K562 (cell line): ENCODE measurements around the gene ANGEL2. TPM values are rescaled to one million over a fixed set of nuclear protein-coding genes. Genes with fewer than 3 reads are reported as not detected.

Source experiments
- BCL6 ChIP-seq: fragments of 250-450 bp; sonication (Bioruptor Pico); IDR thresholded peaks from 2 replicates; pipeline ENCODE4 v1.4.0; 2020
- CHCHD3 ChIP-seq: fragments of 250-450 bp; sonication (Bioruptor Pico); IDR thresholded peaks from 2 replicates; pipeline ENCODE4 v2.1.2; 2022; ENCODE audit warnings: mild to moderate bottlenecking
- CSDE1 ChIP-seq, 2 experiments: fragments of 450-650 bp; IDR thresholded peaks; 2 replicates each; pipeline ENCODE4 v1.6.1; 2016; ENCODE audit warnings: mild to moderate bottlenecking in 1 of 2
- GTF2F1 ChIP-seq: IDR thresholded peaks from 2 replicates; pipeline ENCODE4 v1.6.1; 2011; ENCODE audit warnings: low read depth, low read length, improper control_type of control experiment
- HDAC1 ChIP-seq, 2 experiments: fragments of 450-650 bp; IDR thresholded peaks; 2 replicates each; pipeline ENCODE4 v1.6.1; 2016 to 2017; ENCODE audit warnings: inconsistent platforms in 1 of 2, mild to moderate bottlenecking in 1 of 2, moderate library complexity in 1 of 2
- HDAC3 ChIP-seq: fragments of 450-650 bp; IDR thresholded peaks from 2 replicates; pipeline ENCODE4 v1.6.1; 2018; ENCODE audit warnings: borderline replicate concordance, mild to moderate bottlenecking, moderate library complexity; ENCODE audit not compliant: partially characterized antibody
- MAFG ChIP-seq: fragments of 450-650 bp; conservative IDR thresholded peaks from 2 replicates; pipeline ENCODE4 v1.6.1; 2016; ENCODE audit warnings: missing genetic modification characterization, missing compliant biosample characterization
- NRF1 ChIP-seq, 2 experiments: fragments of 450-650 bp; IDR thresholded peaks in 1 of 2; conservative IDR thresholded peaks in 1 of 2; 2 replicates each; pipeline ENCODE4 v1.6.1; 2014; ENCODE audit warnings: mild to moderate bottlenecking in 2 of 2
- RNF2 ChIP-seq: sonication (generic); IDR thresholded peaks from 2 replicates; pipeline ENCODE4 v1.6.1; 2016
- SIRT6 ChIP-seq: IDR thresholded peaks from one replicate; pipeline ENCODE4 v1.6.1; 2012; ENCODE audit warnings: low read depth, mild to moderate bottlenecking, control low read depth, inconsistent platforms, low read length, moderate library complexity
- TOE1 ChIP-seq, 2 experiments: fragments of 450-650 bp in 1 of 2; sonication (generic) in 1 of 2; formaldehyde crosslinking in 1 of 2; IDR thresholded peaks; 2 replicates each; pipeline versions ENCODE4 v1.7.1 to v1.8.0; 2016 to 2022; ENCODE audit warnings: borderline replicate concordance in 2 of 2, mild to moderate bottlenecking in 2 of 2, antibody characterized with exemption in 1 of 2, inconsistent platforms in 1 of 2, low read depth in 1 of 2, missing genetic modification reagents in 1 of 2, moderate library complexity in 1 of 2
- U2AF1 ChIP-seq: fragments of 200-400 bp; formaldehyde crosslinking; optimal IDR thresholded peaks from 2 replicates; pipeline ENCODE3; 2017; ENCODE audit warnings: mild to moderate bottlenecking, low read depth, low read length, moderate library complexity
- ZNF695 ChIP-seq: fragments of 450-650 bp; formaldehyde crosslinking; IDR thresholded peaks from 2 replicates; pipeline ENCODE4 v1.4.0; 2020; ENCODE audit warnings: mild to moderate bottlenecking, moderate library complexity
- polyA plus RNA-seq, 8 experiments: library from polyadenylated mRNA; depleted of rRNA in 4 of 8; stranded (reverse) in 5 of 8; unstranded in 3 of 8; fragments of >200 nt; fragmentation: Nextera tagmentation in 2 of 8; fragmentation: Illumina TruSeq in 1 of 8; extraction: Ambion mirVana in 2 of 8; extraction: Trizol in 1 of 8; gene quantifications; 2 replicates each; pipeline versions ENCODE4 v1.2.1 to v1.2.3, GENCODE V29; 2011 to 2014; ENCODE audit warnings: inconsistent platforms in 1 of 8, missing spikeins in 1 of 8
- total RNA-seq, 7 experiments: library from RNA; depleted of rRNA in 6 of 7; stranded (reverse); fragments of >200 nt in 6 of 7; fragmentation: Illumina TruSeq in 2 of 7; extraction: Trizol in 2 of 7; gene quantifications; 2 replicates each; pipeline versions ENCODE4 v1.2.1 to v1.2.3, GENCODE V29; 2011 to 2021; ENCODE audit warnings: low replicate concordance in 1 of 7
- TF ChIP-seq, protein P1 (sequence below): sonication (generic); formaldehyde crosslinking; IDR thresholded peaks from 2 replicates; pipeline ENCODE4 v1.8.0; 2022; ENCODE audit warnings: mild to moderate bottlenecking, missing genetic modification reagents, borderline replicate concordance
- TF ChIP-seq, protein P2 (sequence below): fragments of 250-450 bp; sonication (Bioruptor Pico); IDR thresholded peaks from 2 replicates; pipeline ENCODE4 v1.4.0; 2020; ENCODE audit warnings: mild to moderate bottlenecking
- TF ChIP-seq, protein P3 (sequence below): fragments of 250-450 bp; sonication (Bioruptor Pico); IDR thresholded peaks from 2 replicates; pipeline ENCODE4 v1.8.0; 2021; ENCODE audit warnings: borderline replicate concordance, mild to moderate bottlenecking, moderate library complexity; ENCODE audit not compliant: poor library complexity, severe bottlenecking
- TF ChIP-seq, protein P4 (sequence below): fragments of 250-450 bp; sonication (Bioruptor Pico); IDR thresholded peaks from 2 replicates; pipeline ENCODE4 v1.8.0; 2021; ENCODE audit warnings: mild to moderate bottlenecking, moderate library complexity

ANGEL2 gene
- total and polyA plus RNA-seq, 9 of the 15 experiments (the other 6 are each of a cell fraction or from before 2014, with no cell fraction given), result 6.8 to 34.6 (median 26.2) TPM

DNA sequence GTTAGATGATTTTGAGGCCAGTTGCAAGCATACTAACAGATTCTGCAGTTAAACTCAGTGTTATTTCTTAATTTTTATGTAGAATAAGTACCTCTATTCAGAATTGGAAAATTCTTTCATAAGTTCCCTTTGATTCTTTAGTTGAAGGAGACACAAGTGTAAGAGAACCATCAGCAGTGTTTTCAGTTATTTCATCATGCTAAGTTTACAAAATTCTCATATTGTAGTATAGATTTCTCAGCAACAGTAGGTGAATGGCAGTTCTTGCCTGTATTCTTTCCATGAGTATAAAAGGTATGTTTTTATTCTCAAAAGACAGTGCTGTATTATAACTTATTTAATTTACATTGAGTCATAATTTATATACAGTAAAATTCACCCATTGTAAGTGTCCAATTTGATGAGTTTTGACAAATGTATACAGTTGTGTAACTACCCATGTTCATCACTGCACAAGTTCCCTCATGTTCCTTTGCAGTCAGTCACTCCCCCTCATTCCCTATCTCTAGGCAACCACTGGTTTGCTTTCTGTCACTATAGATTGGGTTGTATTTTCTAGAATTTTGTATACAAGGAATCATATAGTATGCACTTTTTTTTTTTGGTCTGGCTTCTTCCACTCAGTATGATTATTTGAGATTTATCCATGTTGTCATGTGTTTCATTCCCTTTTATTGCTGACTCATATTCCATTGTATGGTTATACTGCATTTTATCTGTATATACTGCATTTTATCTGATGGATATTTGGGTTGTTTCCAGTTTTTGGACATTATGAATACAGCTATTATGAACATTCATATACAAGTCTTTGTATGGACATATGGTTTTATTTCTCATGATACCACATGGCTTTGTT lies 39.3 kb upstream of the ANGEL2 start (continued):
- TF ChIP-seq HDAC1 (IDR thresholded peaks at IDR 0.05) (peak in 1 of 2 experiments; percentile 61; a peak in 2 of 4 replicates), ZNF695 (CRISPR knock-in tag) (no peak), MAFG (tag) (peak; percentile 98), TOE1 (IDR thresholded peaks at IDR 0.05; ENCODE audit: borderline replicate concordance) (no peak), TOE1 (CRISPR knock-in tag; IDR thresholded peaks at IDR 0.05; ENCODE audit: borderline replicate concordance, low read depth) (no peak), HDAC3 (no peak), CSDE1 (IDR thresholded peaks at IDR 0.05) (peak in 1 of 2 experiments; percentile 56; a peak in 1 of 4 replicates), NRF1 (conservative IDR thresholded peaks at IDR 0.05 in 1 of 2, IDR thresholded peaks at IDR 0.05 in 1 of 2) (no peak), RNF2 (no peak), CHCHD3 (CRISPR knock-in tag) (no peak), GTF2F1 (no peak), U2AF1 (no peak), BCL6 (CRISPR knock-in tag) (no peak), SIRT6 (no peak)
- TF ChIP-seq, protein P1, sequence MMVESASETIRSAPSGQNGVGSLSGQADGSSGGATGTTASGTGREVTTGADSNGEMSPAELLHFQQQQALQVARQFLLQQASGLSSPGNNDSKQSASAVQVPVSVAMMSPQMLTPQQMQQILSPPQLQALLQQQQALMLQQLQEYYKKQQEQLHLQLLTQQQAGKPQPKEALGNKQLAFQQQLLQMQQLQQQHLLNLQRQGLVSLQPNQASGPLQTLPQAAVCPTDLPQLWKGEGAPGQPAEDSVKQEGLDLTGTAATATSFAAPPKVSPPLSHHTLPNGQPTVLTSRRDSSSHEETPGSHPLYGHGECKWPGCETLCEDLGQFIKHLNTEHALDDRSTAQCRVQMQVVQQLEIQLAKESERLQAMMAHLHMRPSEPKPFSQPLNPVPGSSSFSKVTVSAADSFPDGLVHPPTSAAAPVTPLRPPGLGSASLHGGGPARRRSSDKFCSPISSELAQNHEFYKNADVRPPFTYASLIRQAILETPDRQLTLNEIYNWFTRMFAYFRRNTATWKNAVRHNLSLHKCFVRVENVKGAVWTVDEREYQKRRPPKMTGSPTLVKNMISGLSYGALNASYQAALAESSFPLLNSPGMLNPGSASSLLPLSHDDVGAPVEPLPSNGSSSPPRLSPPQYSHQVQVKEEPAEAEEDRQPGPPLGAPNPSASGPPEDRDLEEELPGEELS (CRISPR knock-in tag), result no peak
- TF ChIP-seq, protein P2, sequence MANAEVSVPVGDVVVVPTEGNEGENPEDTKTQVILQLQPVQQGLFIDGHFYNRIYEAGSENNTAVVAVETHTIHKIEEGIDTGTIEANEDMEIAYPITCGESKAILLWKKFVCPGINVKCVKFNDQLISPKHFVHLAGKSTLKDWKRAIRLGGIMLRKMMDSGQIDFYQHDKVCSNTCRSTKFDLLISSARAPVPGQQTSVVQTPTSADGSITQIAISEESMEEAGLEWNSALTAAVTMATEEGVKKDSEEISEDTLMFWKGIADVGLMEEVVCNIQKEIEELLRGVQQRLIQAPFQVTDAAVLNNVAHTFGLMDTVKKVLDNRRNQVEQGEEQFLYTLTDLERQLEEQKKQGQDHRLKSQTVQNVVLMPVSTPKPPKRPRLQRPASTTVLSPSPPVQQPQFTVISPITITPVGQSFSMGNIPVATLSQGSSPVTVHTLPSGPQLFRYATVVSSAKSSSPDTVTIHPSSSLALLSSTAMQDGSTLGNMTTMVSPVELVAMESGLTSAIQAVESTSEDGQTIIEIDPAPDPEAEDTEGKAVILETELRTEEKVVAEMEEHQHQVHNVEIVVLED, result no peak
- TF ChIP-seq, protein P3, sequence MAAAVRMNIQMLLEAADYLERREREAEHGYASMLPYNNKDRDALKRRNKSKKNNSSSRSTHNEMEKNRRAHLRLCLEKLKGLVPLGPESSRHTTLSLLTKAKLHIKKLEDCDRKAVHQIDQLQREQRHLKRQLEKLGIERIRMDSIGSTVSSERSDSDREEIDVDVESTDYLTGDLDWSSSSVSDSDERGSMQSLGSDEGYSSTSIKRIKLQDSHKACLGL (CRISPR knock-in tag), result no peak
- TF ChIP-seq, protein P4, sequence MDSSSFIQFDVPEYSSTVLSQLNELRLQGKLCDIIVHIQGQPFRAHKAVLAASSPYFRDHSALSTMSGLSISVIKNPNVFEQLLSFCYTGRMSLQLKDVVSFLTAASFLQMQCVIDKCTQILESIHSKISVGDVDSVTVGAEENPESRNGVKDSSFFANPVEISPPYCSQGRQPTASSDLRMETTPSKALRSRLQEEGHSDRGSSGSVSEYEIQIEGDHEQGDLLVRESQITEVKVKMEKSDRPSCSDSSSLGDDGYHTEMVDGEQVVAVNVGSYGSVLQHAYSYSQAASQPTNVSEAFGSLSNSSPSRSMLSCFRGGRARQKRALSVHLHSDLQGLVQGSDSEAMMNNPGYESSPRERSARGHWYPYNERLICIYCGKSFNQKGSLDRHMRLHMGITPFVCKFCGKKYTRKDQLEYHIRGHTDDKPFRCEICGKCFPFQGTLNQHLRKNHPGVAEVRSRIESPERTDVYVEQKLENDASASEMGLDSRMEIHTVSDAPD (CRISPR knock-in tag), result no peak
